CD4-positive, alpha-beta T cell treated with Interleukin-6 at 100 ng/mL for 8 hours (primary cell): Measurements from ENCODE around the gene NDUFAF3.

Experiments used
- DNase-seq: peaks from one replicate; pipeline ENCODE4 v3.0.0-alpha.2; 2020; ENCODE audit warnings: mixed read lengths, low spot score

NDUFAF3 gene, protein sequence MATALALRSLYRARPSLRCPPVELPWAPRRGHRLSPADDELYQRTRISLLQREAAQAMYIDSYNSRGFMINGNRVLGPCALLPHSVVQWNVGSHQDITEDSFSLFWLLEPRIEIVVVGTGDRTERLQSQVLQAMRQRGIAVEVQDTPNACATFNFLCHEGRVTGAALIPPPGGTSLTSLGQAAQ

DNA sequence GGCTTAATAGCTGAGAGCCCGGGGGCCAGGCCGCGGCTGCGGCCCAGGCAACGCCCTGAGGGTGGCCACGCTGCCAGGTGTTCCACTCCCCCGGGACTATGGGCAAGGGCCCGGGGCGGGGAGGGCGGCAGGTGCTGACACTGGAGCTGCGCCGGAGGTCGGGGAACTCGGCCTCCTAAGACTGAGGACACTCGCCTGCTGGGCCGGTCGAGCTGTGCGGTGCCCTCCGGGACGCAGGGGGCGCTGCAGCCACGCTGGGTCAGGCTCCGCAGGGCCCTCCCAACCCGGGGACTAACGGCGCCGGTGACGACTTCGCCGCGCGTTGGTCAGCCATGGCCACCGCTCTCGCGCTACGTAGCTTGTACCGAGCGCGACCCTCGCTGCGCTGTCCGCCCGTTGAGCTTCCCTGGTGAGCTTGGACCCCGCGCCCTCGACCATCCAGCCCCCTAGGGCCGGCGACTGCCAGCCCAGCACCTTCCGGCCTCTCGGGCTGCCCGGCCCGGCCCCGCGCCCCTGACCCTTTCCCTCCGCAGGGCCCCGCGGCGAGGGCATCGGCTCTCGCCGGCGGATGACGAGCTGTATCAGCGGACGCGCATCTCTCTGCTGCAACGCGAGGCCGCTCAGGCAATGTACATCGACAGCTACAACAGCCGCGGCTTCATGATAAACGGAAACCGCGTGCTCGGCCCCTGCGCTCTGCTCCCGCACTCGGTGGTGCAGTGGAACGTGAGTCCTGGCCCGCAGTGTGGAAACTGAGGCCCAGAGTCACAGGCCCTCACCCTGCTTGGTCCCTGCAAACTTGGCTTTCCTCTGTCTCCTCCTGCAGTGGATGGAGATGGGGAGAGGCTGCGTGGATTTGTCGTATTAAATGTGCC lies at the start of gene NDUFAF3:
NDUFAF3 (plus strand) TSS at position 309 of the 875 bp plus-strand sequence; CDS start at position 333, 24 bp downstream.
- peak; percentile 89 for DNase-seq

DNA sequence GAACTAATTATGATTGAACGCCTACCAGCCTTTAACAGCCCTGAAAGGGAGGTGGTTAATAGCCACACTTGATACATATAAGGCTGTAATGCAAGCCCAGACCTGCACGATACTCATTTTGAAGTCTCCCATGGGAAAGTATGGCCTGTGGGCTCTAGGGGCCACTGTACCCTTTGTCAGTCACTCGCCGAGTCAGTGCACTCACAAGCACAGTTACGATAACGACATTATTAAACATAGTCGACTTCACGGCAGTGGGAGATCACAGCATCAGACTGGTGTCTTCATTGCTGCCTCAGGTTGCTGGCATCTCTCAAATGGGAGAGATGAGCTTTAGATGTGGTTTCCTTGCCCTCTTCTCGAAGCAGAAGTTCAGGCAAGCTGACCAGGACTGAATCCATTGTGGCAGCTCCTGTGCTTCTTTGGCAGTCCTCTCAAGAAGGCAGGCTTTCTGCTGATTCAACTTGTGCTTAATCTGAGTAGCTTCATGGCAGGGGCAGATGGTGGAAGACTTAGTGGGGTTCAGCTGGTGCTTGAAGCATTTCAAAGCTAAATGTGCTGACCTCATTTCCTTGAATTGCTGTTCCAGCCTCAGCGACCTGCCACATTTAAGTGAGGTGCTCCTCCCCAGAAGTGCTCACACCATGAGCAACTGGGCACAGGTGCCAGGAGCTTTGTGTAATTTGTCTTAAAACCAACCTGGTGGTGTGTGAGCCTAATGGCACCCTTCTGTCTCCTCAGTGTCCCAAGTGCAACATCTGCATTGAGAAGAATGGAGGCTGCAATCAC lies 47.7 kb upstream of the NDUFAF3 start:
- DNase-seq = no peak

DNA sequence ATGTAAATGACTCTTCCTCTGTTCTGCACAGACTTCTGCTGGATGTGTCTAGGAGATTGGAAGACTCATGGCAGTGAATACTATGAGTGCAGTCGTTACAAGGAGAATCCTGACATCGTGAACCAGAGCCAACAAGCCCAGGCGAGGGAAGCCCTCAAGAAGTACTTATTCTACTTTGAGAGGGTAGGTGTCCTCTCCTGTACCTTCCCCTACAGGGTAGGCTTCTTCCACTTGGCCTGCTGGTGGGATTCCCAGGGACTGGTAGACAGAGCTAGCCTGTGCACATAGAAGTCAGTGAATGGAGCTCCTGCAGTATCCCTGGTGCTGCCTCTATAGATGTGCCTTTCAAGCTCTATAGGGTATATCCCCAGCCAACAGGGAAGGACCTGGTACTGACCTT lies 42.5 kb upstream of the NDUFAF3 start:
- no peak for DNase-seq

DNA sequence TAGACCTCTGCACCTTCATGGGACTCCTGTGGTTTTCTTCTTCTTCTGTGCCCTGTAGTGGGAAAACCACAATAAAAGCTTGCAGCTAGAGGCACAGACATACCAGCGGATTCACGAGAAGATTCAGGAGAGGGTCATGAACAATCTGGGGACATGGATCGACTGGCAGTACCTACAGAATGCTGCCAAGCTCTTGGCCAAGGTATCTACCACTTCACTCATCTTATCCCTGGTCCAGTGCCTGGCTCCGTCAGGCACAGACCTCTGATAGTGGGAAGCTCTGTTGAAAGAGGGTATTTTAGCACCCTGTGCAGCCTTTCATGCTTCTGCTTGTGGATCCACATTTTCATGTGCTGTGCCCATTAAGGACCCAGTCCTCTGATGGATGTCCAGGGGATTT lies 41.6 kb upstream of the NDUFAF3 start:
- DNase-seq = no peak

DNA sequence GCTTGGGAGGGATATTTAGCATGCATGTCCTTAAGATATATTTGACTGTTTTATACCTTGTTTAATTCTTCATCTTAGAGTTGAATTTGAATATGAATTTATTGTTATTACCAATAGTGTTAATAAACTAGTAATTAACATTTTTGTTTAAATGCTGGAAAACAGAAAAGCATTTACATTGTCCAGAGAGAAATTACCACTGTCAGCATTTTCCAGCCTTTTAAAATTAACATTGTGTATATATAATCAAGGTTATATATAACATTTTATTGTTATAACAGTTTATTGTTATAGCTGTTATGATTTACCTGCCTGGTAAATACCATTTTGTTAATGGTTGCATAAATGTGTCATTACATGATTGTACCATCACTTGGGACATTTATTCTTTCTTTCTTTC lies 39.9 kb upstream of the NDUFAF3 start:
- DNase-seq = no peak

DNA sequence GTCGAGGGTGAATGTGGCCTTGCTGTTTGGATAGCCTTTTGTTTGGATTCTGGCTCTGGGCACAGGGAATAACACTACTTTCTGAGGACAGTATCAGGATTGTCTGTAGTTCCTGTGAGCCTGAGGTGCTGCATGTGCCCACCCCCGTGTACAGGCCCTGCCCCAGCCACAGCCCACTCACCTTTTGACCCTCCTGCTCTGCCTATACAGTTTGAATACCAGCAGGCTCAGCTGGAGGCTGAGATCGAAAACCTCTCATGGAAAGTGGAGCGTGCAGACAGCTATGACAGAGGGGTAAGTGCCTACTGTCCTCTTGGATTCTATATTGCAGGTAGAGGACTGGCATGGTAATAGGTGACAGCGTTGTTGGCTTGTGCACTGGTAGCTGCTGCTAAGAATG lies 39.2 kb upstream of the NDUFAF3 start:
- DNase-seq = no peak

DNA sequence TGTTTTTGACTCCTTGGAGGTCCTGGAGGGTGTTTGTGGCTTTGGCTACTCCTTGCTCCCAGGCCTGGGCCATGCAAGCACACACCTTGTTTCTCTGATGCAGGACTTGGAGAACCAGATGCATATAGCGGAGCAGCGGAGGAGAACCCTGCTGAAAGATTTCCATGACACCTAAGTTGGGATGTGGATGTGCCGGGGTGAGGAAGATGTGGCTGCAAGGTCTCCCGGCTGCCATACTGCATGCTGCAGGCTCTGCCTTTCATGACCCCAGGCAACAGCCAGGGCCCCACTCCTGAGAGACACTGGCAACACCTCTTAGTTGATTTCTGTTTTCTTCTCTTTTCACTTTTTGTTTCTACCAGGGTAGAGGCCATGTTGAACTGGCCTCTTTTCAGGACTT lies 38.8 kb upstream of the NDUFAF3 start:
- no peak for DNase-seq

DNA sequence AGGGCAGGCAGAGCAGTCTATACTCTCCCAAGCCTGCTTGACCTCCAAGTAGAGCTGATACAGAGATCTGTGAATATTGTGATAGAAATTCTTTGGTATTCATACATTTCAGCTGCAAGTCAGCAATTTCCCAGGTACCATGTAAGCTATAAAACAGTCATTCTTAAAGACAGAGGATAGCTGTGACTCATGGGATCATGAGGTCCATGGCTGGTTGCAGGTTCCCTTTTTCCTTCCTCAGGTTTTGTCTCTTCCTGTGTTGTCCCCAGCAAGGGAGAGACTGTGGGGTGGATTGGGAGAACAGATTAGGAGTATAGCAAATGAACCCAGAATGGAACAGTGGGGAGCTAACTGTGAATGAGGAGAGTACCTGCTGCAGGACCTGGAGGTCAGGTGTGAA lies 37.3 kb upstream of the NDUFAF3 start:
- no peak for DNase-seq

DNA sequence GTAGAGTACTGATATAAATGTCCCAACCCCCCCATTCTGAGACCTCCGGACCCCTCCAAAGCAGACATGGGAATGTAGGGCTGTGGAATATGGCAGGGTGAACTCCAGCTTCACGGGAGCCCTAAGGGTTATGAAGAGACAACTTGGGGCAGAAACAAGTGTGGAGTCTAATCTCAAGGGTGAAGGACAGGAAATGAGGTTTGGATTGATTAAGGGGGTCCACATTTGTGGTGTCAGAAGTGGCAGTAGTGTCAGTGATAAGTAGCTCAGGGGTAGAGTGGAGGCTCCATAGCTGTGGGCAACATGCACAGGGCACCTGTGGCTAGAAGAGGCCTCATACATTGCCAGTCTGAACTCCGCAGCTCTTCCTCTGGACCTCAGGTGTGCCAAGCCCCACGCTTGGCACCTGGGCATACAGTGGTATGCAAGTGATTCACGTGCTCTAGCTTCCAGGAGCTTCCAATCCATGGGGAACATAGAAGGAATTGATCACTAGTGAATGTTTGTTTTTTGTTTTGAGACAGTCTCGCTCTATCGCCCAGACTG lies 36.0 kb upstream of the NDUFAF3 start:
- no peak for DNase-seq

DNA sequence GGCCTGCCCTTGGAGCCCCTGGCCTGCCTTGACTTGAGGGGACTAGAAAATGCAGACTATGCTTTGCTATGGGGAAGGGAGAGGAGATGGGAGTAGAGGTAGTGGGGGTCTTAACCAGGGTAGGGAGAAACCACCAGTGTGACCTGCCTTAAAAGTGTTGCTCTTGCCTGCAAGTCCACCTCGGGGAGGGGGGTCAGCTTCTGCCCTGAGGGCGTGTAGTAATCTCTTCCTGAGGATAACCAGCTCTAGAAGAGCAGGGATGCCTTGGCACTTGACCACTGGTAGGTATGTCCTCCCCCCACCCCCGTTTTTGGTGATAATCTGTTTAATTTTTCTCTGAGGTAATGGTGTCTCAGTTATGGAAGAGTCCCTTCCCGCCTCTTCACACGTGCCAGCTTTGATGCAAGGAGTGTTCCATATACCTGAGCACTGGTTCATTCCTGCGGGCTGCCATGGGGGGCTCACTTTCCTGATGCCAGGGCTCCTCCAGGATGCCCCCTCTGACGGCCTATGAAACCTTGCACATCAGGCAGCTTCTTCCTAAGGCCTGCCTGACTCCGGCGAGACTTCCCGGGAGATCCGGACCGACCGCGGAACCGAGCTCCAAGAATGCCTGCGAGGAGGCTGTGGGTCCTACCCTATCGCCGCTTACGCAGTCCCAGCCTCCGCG lies 32.7 kb upstream of the NDUFAF3 start:
- DNase-seq = no peak

DNA sequence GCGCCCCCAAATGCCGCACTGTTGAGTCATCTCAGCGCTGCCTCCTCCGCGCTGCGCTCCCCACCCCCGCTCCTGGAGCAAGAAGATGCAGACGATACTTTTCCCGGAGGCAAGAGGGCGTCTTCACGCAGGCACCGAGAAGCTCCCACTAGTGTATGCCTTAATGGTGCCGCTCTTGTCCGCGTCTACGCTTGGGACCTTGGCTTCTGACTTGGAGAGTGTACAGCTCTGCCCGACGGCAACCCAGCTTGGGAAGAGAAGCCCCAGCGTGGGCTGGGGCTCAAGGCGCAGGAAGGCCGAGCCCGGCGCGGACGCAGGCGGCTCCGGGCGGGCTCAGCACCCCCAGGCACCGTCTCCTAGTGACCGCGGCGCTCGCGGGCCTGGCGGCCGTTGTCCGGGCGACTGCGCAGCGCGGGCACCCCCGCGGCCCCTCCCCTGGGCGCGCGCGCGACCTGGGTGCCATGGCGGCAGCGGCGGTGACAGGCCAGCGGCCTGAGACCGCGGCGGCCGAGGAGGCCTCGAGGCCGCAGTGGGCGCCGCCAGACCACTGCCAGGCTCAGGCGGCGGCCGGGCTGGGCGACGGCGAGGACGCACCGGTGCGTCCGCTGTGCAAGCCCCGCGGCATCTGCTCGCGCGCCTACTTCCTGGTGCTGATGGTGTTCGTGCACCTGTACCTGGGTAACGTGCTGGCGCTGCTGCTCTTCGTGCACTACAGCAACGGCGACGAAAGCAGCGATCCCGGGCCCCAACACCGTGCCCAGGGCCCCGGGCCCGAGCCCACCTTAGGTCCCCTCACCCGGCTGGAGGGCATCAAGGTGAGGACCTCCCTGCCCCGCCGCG lies 31.9 kb upstream of the NDUFAF3 start, which contains the start of gene P4HTM:
P4HTM (plus strand) TSS at position 446 of the 840 bp plus-strand sequence; CDS start at position 462, 16 bp downstream.
- peak; percentile 71 for DNase-seq

DNA sequence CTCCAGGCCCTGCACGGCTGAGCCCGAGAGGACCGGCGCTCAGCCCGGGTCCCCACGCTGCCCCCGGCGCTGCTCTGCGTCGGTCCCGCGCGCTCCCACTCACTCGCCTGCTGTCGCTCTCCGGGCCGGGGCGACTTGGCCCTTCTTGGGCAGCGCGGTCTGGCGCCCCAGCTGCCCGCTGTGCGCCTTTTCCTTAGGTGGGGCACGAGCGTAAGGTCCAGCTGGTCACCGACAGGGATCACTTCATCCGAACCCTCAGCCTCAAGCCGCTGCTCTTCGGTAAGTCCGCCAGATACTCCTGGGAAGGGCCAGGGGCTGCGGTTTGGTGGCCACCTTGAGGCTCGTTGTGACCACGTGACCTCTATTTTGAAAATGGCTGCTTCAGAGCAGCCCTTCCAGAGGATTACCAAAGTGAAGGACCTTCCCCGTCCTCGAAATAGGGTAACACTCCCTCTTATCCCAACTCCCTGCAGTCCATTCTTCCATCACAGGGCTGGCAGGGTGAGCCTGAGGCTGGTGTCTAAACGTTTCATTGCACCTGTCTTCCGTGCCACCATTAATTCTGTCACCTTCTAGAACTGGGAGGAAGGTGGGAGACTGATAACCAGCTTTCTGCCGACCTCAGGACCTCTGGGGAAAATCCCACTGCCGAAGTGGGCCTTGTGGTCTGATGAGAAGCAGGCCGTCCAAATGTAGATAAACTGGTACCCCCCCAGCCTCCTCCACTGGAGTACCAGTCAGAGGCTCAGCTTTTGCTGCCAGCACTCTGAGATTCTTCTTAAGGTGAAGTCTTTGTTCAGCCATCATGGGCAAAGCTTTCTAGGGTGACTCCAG lies 31.1 kb upstream of the NDUFAF3 start:
- peak; percentile 27 for DNase-seq

DNA sequence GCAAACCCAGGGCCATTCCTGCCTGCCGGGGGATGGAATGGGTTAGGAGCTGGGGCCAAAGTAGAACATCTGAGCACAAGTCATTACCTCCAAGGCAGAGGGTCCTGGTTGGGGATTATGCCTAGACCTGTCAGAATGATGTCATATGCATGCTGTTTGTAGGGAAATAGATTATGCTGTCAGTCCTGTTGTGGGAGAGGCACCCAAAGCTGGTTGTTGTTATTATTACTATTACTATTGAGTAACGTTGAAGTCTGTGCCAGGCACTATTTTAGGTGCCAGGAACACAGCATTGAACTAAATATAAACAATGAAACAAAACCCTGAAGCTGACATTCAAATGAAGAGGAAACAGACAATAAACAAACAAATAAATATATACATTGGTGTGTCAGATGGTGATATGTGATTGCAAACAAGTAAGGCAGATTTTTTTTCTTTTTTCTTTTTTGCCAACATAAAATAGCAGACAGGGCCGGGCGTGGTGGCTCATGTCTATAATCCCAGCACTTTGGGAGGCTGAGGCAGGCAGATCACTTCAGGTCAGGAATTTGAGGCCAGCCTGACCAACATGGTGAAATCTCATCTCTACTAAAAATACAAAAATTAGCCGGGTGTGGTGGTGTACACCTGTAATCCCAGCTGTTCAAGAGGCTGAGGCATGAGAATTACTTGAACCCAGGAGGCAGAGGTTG lies 29.9 kb upstream of the NDUFAF3 start:
- no peak for DNase-seq

DNA sequence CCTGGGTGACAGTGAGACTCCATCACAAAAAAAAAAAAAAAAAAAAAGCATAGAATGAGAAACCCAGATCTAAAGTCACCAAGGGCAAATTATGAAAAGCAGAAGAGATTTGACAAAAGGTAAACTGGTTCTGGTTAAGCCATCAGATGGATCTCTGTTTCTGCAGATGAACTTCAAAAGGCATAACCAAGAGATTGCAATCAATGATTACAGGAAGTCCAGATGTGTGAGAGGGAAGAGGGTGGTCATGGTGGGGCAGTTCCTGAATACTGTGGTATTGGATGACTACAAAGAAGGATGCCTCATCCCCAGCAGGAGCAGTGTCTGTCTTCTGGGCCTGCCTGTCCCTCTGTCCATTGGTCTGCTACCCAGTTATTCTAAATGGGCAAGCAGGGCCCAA lies 28.1 kb upstream of the NDUFAF3 start:
- no peak for DNase-seq

DNA sequence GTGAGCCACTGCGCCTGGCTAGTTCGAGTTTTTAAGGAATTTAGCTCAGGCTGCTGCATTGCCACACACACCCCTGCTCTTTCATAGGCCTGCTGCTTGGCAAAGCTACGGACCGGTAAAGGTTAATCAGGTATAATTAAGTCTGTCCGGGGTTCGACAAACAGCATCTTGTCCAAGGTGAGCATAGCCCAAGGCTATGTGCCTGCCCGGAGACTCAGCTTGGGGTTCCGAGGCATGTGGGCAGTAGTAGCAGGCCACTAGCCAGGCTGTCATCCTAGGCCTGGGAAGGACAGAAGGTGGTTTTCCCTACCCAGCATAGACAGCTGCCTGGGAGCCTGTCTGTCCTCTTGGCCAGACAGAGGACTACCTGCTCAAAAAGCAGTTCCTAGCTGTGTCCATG lies 25.3 kb upstream of the NDUFAF3 start:
- no peak for DNase-seq

DNA sequence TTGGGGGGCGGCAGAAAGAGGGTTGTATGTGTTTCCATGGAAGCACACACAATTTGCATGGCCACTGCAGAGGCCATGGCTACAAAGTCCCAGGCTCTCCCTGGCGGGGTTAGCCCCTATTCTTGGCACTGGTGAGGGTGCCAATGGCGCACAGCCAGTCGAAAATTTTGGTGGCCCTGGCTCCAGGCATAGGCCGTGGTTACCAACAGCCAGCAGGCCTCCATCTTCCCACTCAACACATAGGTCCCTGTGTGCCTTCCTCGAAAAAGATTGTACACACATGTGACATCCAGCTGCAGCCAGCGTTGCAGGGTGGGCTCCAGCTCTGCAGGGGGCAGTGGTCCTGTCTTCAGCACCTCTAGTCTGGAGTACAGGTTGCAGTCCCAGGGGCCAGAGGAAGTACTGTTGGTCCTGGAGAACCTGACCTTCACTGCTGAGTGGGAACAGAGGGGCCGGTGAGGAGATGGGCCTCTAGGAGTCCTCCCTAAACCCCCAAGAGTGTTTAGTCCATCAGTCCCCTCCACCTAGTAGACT lies 24.8 kb upstream of the NDUFAF3 start:
- no peak for DNase-seq

DNA sequence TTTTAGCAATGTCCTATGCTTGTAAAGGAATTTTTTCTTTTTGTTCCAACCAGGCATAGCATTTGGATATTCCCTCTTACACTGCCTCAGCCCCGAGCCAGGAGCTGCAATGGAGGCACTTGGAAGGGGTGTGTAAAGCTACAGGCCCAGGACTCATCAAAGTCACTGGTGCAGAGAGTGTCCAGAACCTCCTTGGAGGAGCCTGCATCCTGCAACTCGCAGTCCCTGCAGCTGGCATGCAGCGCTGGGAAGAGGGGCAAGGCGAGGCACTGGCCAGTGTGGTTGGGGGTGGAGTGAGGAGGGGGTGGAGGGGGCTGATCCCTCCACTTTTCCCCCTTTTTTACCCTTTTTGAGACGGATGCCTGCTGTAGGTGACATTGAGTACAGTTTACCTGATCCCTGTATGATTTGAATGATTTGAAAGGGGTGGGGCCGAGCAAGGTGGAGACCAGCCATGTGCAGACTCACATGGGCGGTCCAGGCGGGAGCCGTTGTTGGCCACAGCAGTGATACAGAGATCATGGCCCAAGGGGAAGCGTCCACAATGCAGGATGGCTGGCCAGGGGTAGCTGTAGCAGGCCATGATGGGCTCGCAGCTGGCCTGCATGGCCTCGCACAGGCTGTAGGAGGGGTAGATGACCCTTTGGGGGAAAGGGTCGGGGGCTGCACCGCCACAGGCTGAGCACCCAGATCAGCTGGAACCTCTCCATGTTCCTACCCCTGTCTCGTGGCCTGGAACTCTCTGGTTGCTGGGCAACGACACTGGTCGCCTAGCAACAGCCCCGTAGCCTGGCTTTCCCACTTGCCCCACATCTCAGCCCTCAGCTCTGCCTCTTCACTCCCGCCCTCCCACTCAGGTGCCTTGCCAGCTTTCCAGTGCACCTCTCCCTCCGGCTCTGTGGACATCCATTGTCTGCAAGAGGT lies 23.9 kb upstream of the NDUFAF3 start:
- DNase-seq = no peak
